Cardiac muscle cell (in vitro differentiated cells and primary cell): ENCODE measurements around the gene ARHGEF6. TPM values are rescaled to one million over a fixed set of nuclear protein-coding genes. Genes with fewer than 3 reads are reported as not detected.

Experiments used
- DNase-seq, 2 donors: peaks; one replicate each; pipeline versions ENCODE4 v3.0.0 to v3.0.0-alpha.2; 2010 to 2017; ENCODE audit warnings: low read depth in 1 of 2, low spot score in 1 of 2
- H3K27ac ChIP-seq: fragments of 200-600 bp; sonication (generic); 2 replicates; pipeline ENCODE4 v1.5.1; 2016
- H3K27me3 ChIP-seq: fragments of 200-600 bp; sonication (generic); 2 replicates; pipeline ENCODE4 v1.6.0; 2016; ENCODE audit warnings: control low read depth
- H3K36me3 ChIP-seq: fragments of 200-600 bp; sonication (generic); 2 replicates; pipeline ENCODE4 v1.5.1; 2016; ENCODE audit warnings: control low read depth
- H3K4me1 ChIP-seq: fragments of 200-600 bp; sonication (generic); 2 replicates; pipeline ENCODE4 v1.8.1; 2017; ENCODE audit warnings: low read depth, mild to moderate bottlenecking, mixed run types
- H3K4me3 ChIP-seq: fragments of 200-600 bp; sonication (generic); 2 replicates; pipeline ENCODE4 v1.5.1; 2016; ENCODE audit warnings: mild to moderate bottlenecking
- H3K9me3 ChIP-seq: fragments of 200-600 bp; sonication (generic); 2 replicates; pipeline ENCODE4 v1.5.1; 2017; ENCODE audit warnings: low read depth, mild to moderate bottlenecking, control low read depth
- polyA plus RNA-seq: library from polyadenylated mRNA; unstranded; fragments of >200 nt; fragmentation: Nextera tagmentation; extraction: Ambion mirVana; gene quantifications from 2 replicates; pipeline ENCODE4 v1.2.1, GENCODE V29; 2016
- total RNA-seq: library from RNA; depleted of rRNA; stranded (reverse); fragments of >200 nt; gene quantifications from 2 replicates; pipeline ENCODE4 v1.2.3, GENCODE V29; 2016
- TF ChIP-seq, protein P1 (sequence below): IDR thresholded peaks from 2 replicates; pipeline ENCODE4 v1.5.1; 2012; ENCODE audit warnings: low read depth, mild to moderate bottlenecking, low read length

ARHGEF6 gene
- total and polyA plus RNA-seq, 2 experiments from 2014 or later = 2.4 to 2.7 TPM

DNA sequence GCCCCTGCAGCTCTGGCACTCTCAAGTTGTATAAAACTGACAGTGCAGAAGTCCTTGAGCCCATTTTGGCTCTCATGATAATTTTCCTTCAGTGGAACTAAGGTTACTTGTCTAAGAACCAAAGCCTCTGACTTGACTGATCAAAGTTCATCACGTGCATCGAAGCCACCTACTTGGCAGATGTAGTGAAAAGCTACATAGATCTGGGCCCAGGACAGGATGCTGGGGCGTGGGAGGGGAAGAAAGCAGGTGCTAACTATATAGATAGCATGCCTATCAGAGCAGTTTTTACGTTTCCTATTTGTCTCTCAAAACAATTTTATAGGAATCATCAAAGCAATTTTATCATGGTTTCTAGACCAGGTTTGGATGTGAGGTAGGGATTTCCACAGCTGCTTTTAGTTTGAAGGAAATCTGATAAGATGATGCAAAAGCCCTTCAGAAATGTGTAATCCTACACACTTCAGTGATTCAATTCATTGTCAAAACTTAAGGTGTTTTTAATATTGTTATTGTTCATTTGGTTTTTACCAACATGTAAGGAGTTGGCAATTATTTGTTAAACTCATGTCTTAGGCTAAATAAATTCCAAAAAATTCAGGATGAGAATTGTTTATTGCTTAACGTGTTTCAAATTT lies 134.0 kb downstream of the ARHGEF6 start:
- Histone ChIP-seq H3K4me1 (no peaks in the 10 kb centered on the region), H3K36me3 (no peaks in the 10 kb centered on the region), H3K4me3 (no peak overlapping the region), H3K9me3 (no peaks in the 10 kb centered on the region), H3K27ac (no peak overlapping the region), H3K27me3 (no peaks in the 10 kb centered on the region)
- no peak for DNase-seq
- TF ChIP-seq, protein P1, sequence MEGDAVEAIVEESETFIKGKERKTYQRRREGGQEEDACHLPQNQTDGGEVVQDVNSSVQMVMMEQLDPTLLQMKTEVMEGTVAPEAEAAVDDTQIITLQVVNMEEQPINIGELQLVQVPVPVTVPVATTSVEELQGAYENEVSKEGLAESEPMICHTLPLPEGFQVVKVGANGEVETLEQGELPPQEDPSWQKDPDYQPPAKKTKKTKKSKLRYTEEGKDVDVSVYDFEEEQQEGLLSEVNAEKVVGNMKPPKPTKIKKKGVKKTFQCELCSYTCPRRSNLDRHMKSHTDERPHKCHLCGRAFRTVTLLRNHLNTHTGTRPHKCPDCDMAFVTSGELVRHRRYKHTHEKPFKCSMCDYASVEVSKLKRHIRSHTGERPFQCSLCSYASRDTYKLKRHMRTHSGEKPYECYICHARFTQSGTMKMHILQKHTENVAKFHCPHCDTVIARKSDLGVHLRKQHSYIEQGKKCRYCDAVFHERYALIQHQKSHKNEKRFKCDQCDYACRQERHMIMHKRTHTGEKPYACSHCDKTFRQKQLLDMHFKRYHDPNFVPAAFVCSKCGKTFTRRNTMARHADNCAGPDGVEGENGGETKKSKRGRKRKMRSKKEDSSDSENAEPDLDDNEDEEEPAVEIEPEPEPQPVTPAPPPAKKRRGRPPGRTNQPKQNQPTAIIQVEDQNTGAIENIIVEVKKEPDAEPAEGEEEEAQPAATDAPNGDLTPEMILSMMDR = no peak

DNA sequence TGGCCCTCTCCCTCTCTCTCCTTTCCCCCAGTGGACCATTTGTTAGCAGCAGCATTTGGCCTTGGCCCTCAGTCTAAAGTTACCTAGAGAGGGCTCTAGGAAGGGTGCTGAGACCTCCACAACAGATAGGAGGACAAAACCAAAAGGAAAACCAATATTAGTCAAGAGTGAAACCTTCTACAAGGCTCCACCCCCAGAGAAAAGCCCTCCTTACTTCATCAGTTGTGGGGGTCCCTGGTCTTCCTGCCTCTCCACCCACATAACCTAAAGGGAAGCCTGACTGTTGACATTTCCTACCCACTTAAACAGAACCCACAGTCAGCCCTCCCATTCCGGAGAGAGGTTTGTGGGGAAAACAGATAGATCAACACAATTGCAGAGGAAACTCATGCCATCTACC lies 137.5 kb downstream of the ARHGEF6 start:
- no peaks in the 10 kb centered on the region for H3K36me3 ChIP-seq
- no peaks in the 10 kb centered on the region for H3K27me3 ChIP-seq
- H3K4me1 ChIP-seq = no peaks in the 10 kb centered on the region
- H3K9me3 ChIP-seq = no peaks in the 10 kb centered on the region
- TF ChIP-seq, protein P1 = no peak
- no peak overlapping the region for H3K4me3 ChIP-seq
- H3K27ac ChIP-seq = no peak overlapping the region
- DNase-seq = no peak

- Histone ChIP-seq H3K36me3 (no peaks in the 10 kb centered on the region), H3K27me3 (no peaks in the 10 kb centered on the region), H3K27ac (no peak overlapping the region), H3K4me1 (no peaks in the 10 kb centered on the region), H3K4me3 (no peak overlapping the region), H3K9me3 (no peaks in the 10 kb centered on the region)
- peak in 1 of 2 donors; percentile 25 for DNase-seq
- TF ChIP-seq, protein P1 = no peak
These were observed 141.1 kb downstream of the ARHGEF6 start for GRCh38 chrX:136639506-136640176.

DNA sequence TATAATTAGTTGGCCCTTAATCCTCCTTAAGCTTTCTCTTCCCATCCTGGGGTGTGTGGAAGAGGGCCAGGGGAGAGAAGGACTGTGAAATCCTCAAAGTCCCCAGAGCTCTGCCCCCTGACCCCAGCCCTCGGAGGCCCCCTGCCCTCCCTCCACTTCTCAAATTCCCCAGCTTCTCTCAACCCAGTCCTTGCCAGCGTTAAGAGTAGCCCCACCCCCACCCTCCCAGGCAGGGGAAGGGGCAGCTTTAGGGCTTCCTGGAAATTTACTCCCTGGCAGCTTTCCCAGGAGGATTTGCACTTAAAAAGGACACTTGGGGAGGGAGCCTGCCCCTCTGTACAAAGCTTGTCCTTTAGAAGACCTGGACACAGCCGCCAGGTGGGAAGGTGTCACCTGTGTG lies 144.6 kb downstream of the ARHGEF6 start:
- H3K27me3 ChIP-seq = no peaks in the 10 kb centered on the region
- H3K4me3 ChIP-seq = no peak overlapping the region
- H3K9me3 ChIP-seq = no peaks in the 10 kb centered on the region
- no peak overlapping the region for H3K27ac ChIP-seq
- TF ChIP-seq, protein P1 = no peak
- no peaks in the 10 kb centered on the region for H3K4me1 ChIP-seq
- H3K36me3 ChIP-seq = no peaks in the 10 kb centered on the region
- DNase-seq = peak in 1 of 2 donors; percentile 7

DNA sequence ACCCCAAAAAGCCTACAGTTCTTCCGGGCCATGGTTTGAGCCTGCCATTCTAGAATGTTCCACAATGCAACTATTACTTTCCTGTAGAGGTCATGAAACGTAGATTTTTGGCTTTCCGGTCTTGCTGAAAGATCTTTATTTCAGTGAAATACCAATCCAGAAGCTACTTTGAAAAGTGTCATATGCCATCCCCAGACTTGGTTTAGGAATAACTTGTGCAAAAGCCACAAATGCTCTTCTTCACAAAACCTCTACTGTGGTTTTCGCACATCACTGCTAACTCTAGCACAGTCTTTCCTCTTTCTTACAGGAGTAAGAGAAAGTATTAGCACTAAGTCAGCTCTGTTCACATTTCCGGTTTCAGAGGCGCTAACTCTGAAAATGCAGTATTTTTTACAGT lies 145.5 kb downstream of the ARHGEF6 start:
- H3K27ac ChIP-seq = no peak overlapping the region
- no peaks in the 10 kb centered on the region for H3K9me3 ChIP-seq
- H3K27me3 ChIP-seq = no peaks in the 10 kb centered on the region
- H3K4me3 ChIP-seq = no peak overlapping the region
- no peaks in the 10 kb centered on the region for H3K36me3 ChIP-seq
- TF ChIP-seq, protein P1 = no peak
- no peaks in the 10 kb centered on the region for H3K4me1 ChIP-seq
- no peak for DNase-seq
